MCF 10A (cell line): ENCODE measurements around the gene CDK11B. TPM values are rescaled to one million over a fixed set of nuclear protein-coding genes. Genes with fewer than 3 reads are reported as not detected.

Experiments used
- BruUV-seq: library from RNA; stranded (reverse); fragments of 400-500 nt; replicated peaks from 2 replicates; lab custom pipeline; 2021; lab: Mats Ljungman, UMichigan
- CTCF ChIA-PET: fragments of 300-600 bp; sonication (Branson Sonifier 250); formaldehyde crosslinking; extraction: SDS; loops from one replicate; lab custom pipeline; 2021; ENCODE audit warnings: antibody characterized with exemption, inconsistent platforms; lab: Yijun Ruan, JAX
- POLR2A ChIA-PET: fragments of 300-600, 350-650 bp; sonication (Branson Sonifier 250); formaldehyde crosslinking; extraction: SDS; loops from one replicate; lab custom pipeline; 2020; ENCODE audit warnings: antibody characterized with exemption, inconsistent platforms; lab: Yijun Ruan, JAX
- DNase-seq: peaks from one replicate; pipeline ENCODE4 v3.0.0-alpha.2; 2018; ENCODE audit not compliant: unreplicated experiment
- H3K27ac Mint-ChIP-seq: one replicate; pipeline ENCODE4 v1.8.0; 2022; ENCODE audit warnings: mild to moderate bottlenecking, low read depth, mixed read lengths; ENCODE audit not compliant: unreplicated experiment
- H3K27me3 Mint-ChIP-seq: one replicate; pipeline ENCODE4 v1.8.0; 2022; ENCODE audit warnings: mixed read lengths; ENCODE audit not compliant: insufficient read depth, unreplicated experiment
- H3K36me3 Mint-ChIP-seq: one replicate; pipeline ENCODE4 v1.8.0; 2022; ENCODE audit warnings: mild to moderate bottlenecking, moderate library complexity, mixed read lengths; ENCODE audit not compliant: insufficient read depth, unreplicated experiment
- H3K4me1 Mint-ChIP-seq: one replicate; pipeline ENCODE4 v1.8.0; 2022; ENCODE audit warnings: mixed read lengths; ENCODE audit not compliant: insufficient read depth, unreplicated experiment
- H3K4me3 Mint-ChIP-seq: one replicate; pipeline ENCODE4 v1.8.0; 2022; ENCODE audit warnings: mild to moderate bottlenecking, moderate library complexity, mixed read lengths; ENCODE audit not compliant: unreplicated experiment
- H3K9me3 Mint-ChIP-seq: one replicate; pipeline ENCODE4 v1.8.0; 2022; ENCODE audit warnings: mixed read lengths; ENCODE audit not compliant: unreplicated experiment
- CTCF ChIP-seq: fragments of 200-600 bp; IDR thresholded peaks from one replicate; pipeline ENCODE4 v1.8.0; 2022; ENCODE audit warnings: antibody characterized with exemption, mild to moderate bottlenecking; ENCODE audit not compliant: unreplicated experiment
- intact Hi-C: fragments of 100-400 bp; cut with micrococcal nuclease; formaldehyde crosslinking; loops from 2 replicates; pipeline ENCODE4 v1.14.1; 2022
- total RNA-seq: library from RNA; stranded (reverse); gene quantifications from 2 replicates; pipeline ENCODE4 v1.2.3, GENCODE V29; 2022

The CDK11B gene
- total RNA-seq, 1 experiment from 2014 or later: 32.0 TPM

- ChIA-PET CTCF (no interaction called here), POLR2A (no interaction called here)
- no peaks in the 10 kb centered on the region for H3K4me1 Mint-ChIP-seq
- H3K4me3 Mint-ChIP-seq: no peak within 1 kb of the TSS
- intact Hi-C loops: no loop called here
- H3K27ac Mint-ChIP-seq: no peak within 1 kb of the TSS
- no peaks in the 10 kb centered on the region for H3K9me3 Mint-ChIP-seq
- no peak for DNase-seq
- no TSS peak for BruUV-seq
- no peaks in the 10 kb centered on the region for H3K36me3 Mint-ChIP-seq
- no peaks in the 10 kb centered on the region for H3K27me3 Mint-ChIP-seq
- TF ChIP-seq CTCF: no peak
These were observed 26.9 kb downstream of the CDK11B start, which contains the start of gene MMP23B for GRCh38 chr1:1631782-1632420. Gene MMP23B, plus strand, starts transcription at chr1:1632173. Its CDS starts 46 bp downstream, at chr1:1632219.

DNA sequence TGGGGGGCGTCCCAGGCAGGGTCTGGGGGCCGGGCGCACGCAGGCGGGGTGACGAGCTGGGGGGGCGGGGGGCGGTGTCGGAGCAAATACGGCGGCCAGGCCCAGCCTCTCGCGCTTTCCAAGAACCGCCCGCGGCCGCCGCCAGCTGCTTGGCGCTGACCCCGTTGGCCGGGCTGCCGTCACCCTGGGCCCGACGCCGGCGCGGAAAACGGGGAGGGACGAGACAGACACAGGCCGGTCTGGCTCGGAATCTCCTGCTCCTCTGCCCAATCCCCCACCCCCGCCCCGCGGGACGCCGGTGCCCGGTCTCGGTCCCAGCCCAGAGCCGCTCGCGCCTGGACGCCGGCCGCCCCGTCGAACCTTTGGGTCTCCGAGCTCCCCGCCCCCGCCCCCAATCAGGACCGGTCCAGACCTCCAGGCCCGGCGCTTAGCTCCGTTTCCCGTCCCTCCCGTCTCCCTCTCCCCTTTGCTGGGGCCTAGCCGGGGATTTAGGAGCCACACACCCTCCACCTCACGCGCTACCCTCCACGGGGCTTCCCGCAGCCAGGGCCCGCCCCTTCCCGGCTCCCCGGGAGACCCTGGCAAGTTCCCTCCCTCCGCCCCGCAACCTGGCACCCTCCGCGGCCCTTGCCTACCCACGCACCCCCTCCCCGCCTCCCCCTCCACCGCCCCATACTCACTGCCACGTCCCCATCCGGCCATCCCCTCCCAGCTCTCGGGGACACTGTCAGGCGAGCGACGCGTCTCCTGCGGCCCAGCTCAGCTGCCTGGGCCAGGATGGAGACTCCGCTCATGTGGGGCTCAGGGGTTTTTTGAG, 27.6 kb downstream of the CDK11B start:
- Mint-ChIP-seq H3K4me1 (no peaks in the 10 kb centered on the region), H3K27ac (no peak overlapping the region), H3K36me3 (no peaks in the 10 kb centered on the region), H3K27me3 (no peaks in the 10 kb centered on the region), H3K4me3 (no peak overlapping the region), H3K9me3 (no peaks in the 10 kb centered on the region)
- CTCF ChIA-PET: no interaction called here
- intact Hi-C loops: no loop called here
- no peak for TF ChIP-seq CTCF
- POLR2A ChIA-PET: interaction anchor here (0.6 kb wide), 1 partner anchor 174 kb away, joined by 5 read pairs; no protein-coding TSS in a partner anchor
- no TSS peak for BruUV-seq
- DNase-seq: no peak

DNA sequence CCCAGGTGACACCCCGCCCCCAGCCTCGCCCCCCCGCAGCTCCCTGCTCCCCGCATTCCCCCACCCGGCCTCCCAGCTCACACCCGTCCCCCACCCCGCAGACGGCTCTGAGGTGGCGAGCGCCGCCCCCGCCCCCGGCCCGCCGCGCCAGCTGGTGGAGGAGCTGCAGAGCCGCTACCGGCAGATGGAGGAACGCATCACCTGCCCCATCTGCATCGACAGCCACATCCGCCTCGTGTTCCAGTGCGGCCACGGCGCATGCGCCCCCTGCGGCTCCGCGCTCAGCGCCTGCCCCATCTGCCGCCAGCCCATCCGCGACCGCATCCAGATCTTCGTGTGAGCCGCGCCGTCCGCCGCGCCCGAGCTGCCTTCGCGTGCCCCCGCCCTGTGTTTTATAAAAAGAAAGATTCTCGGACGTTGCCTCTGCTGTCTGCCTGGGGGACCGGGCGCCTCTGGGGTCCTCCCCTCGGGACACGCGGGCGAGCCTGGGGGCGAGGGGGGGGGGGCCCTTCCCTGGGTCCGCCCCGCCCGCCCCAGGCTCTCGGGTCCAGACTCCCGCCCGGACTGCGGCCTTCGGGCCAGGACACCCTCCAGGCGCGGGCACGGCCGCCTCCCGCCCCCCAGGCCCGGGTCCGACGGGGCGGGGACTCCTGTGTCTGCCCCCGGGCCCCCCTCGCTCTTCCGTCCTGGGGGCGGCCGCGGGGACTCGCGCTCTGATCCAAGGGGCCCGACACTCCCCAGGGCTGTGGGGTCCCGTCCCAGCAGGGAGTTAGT, 28.4 kb downstream of the CDK11B start:
- DNase-seq: no peak
- H3K9me3 Mint-ChIP-seq: no peaks in the 10 kb centered on the region
- H3K4me3 Mint-ChIP-seq: no peak overlapping the region
- BruUV-seq: no TSS peak
- TF ChIP-seq CTCF: no peak
- ChIA-PET CTCF (no interaction called here), POLR2A (interaction anchor here (0.6 kb wide), 1 partner anchor 173 kb away, joined by 5 read pairs; no protein-coding TSS in a partner anchor)
- no peaks in the 10 kb centered on the region for H3K27me3 Mint-ChIP-seq
- H3K36me3 Mint-ChIP-seq: no peaks in the 10 kb centered on the region
- no peaks in the 10 kb centered on the region for H3K4me1 Mint-ChIP-seq
- intact Hi-C loops: no loop called here
- no peak overlapping the region for H3K27ac Mint-ChIP-seq
